SHP77 (cell line): Measurements from ENCODE around the gene MC3R.

ENCODE experiments used
- DNase-seq, 2 experiments: peaks; one replicate each; lab custom pipeline; 2025; lab: John Stamatoyannopoulos, UW

MC3R gene

DNA sequence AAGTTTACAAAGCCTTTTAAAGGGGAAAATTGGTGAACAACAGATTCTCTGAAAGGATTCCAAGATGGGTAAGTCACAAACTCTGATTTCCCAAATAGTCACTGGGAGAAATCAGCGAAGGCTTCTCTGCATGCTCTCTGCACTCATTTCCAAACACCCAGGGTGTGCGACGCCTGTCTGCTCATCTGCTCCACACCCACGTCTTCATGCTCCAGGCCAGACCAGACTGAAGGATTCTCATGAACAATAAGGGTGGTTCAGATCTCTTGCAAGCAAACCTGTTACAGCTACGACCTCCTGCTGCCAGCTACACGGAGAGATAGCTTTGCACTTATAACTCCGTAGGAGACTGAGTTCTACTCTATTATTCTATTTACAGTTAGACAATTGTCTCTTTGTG lies 1.4 kb downstream of the MC3R start:
- DNase-seq: no peak

DNA sequence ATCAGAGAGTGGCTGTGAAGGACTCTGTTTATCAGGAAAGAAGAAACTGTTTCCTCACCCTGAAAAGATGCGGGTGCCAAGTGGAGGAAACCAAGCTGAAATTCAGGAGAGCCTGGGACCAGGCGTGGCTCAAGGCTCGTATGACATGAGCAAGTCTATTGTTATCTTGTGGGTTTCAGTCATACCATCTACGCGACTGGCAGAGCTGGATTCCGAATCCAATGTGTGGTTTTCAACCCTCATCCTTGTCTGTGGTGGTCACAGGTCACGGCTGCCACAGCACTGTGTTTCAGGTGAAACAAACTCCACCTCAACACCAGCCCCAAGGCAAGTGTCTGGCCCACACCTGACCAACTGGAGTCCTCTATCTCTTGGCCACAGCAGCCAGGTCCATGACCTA lies 9.1 kb downstream of the MC3R start:
- no peak for DNase-seq

DNA sequence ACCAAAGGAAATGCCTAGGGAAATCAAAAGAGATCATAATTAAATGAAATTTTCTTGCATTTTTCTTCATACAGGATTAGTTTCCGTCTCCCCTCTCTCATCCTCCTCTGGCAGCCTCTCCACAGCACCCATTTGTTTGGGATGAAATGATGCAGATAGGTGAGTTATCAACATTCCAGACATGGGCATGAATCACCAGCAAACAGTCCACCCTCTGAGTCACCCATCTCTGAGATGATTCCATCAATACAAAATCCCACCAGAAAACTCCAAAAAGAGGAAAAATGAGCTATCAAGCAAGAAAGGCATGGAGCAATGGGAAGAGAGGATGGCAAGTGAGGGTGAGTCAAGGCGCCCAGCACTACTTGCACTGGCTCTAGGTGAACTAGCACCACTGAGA lies 11.4 kb downstream of the MC3R start:
- DNase-seq: no peak

DNA sequence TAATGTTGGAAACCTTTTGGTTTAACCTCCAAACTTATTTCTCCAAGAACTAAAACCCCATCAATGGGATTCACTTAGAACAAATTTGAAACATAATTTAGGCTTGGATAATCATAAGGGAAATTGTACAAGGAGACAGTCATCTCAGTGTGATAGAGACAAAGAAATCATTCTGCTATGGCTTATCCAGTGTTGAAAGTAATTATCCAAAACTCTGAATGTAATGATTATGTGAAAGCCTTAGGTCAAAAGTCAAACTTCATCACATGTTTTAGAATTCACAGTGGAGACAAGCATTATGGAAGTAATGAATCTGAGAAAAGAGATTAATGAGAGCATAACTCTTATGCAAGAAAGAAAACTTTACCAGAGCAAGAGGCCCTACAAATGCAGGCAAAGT lies 20.0 kb downstream of the MC3R start:
- DNase-seq: no peak

DNA sequence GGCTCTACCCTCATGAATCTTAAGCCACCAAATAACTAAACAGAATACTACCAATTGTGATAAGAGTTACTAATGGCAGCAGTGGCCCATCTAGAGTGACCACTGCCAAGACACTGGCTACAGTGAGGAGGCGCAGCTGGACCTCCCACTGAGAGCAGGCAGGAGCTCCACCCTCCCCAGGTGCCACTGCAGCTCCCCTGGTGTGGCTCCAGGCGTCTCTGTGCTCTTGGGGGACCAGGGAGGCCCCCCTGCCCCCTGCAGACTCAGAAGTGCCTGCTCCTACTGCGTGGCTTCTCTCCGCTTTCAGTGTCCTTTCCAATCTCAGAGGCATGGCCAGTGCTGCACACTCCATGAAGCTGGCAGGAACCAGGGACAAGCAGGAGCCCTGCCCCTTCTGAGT lies 23.4 kb downstream of the MC3R start:
- DNase-seq: no peak

DNA sequence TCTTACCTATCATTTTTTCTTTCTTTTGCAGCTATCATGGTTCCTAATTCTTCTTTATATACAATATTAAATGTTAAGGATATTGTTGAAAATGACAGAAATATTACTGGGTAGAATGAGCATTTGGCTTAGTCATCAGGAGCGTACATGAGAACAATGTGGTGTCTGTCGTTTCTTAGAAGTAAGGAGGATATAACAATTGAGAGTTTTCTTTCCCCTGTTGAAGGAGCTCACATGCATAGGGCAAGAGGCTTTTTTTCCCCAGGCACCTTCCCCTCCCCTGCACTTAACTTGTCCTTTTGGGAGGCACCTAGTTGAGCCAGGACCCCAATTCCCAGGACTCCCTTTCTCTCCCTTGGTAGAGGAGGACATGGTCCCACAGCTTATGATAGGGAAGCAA lies 25.0 kb downstream of the MC3R start:
- no peak for DNase-seq

DNA sequence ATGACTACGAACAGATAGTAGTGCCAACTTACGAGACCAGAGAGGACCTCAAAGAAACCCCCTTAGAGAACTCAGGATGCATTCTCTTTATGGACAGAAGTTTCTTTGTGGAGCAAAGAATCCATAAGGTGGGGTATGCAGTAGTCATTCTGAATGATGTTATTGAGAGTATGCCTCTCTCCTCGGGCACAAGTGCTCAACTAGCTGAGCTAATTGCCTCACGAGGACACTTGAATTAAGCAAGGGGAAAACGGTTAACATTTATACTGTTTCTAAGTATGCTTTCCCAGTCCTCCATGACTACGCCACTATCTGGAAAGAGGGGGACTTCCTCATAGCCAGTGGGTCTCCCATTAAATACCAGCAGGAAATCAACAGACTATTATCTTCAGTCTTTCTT lies 25.6 kb downstream of the MC3R start:
- no peak for DNase-seq

DNA sequence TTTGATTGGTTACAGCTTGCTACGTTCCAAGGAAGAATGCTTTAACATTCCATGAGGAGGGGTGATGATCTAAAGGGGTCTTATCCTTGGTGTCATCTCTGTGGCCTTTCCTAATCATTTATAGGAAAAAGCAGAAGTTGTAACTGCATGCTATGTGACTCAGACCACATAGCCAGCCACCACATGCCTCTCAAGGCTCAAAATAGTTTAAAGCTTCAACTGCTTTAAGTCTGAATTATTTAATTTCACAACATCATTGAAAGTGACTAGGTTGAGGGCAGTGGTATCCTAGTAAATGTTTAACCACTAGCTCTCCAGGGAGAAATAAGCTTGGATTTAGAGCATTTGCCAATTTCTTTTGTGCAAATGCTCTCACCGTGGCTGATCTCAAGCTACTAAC lies 29.7 kb downstream of the MC3R start:
- no peak for DNase-seq

DNA sequence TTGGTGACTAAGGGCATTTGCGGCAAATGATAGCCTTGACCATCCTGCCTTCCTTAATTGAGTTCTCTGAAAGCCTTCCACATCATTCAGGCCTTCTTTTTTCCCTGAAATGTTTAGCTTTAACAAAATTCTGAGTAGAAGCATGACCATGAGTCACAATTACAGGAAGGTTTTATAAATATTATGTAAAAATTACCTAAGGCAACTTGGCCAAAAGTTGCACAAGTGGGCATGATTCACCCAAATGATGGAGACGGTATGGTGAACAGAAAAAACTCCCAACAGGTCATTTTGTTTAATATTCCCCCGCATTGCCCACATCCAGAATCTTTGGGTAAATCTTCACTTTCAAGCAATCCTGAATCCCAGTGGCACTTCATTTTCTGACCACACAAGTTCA lies 37.0 kb downstream of the MC3R start:
- DNase-seq: no peak

DNA sequence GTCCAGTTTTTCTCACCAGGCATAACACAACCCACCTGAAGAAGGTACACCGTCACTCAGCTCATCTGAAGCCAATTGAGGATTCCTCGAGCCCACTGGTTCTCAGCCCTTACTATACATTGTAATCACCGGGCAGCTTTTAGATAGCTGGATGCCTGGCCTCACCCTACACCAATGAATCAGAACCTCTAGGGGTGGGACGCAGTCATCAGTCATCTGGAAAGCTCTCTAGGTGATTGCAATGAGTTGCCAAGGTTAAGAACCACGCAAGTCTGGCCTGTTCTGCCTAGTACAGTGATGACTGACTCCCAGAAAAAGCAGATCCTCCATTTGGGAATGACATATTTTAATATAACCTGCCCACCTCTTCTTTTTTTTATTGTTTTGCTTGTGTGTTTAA lies 41.1 kb downstream of the MC3R start:
- no peak for DNase-seq

DNA sequence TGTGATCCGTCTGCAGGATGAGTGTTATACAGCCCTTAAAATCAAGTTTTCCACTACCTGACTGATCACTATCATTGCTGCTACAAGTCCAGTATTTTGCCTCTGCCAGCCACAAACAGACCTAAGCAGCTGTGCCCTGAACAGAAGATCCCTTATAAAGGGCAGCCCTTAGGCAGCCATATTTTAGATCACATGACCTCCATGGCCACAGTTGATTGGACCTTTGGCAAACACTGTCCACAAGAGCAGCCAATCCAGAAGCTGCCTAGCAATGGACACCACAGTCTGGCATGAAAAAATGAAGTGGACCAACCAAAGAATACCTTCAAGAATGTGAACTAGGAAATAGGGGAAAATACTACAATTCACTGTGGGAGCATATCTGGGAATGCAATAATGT lies 50.8 kb downstream of the MC3R start:
- no peak for DNase-seq
